ENCODE results near the gene SYDE2. TPM values are rescaled to one million over a fixed set of nuclear protein-coding genes. Genes with fewer than 3 reads are reported as not detected.
"Not testable (repeated sequence)": the region's sequence is repeated elsewhere in the genome, so short reads cannot be mapped to it uniquely, and the experiment has no call there.

The SYDE2 gene
- total RNA-seq, 1 donor from 2014 or later: 23.8 TPM

DNA sequence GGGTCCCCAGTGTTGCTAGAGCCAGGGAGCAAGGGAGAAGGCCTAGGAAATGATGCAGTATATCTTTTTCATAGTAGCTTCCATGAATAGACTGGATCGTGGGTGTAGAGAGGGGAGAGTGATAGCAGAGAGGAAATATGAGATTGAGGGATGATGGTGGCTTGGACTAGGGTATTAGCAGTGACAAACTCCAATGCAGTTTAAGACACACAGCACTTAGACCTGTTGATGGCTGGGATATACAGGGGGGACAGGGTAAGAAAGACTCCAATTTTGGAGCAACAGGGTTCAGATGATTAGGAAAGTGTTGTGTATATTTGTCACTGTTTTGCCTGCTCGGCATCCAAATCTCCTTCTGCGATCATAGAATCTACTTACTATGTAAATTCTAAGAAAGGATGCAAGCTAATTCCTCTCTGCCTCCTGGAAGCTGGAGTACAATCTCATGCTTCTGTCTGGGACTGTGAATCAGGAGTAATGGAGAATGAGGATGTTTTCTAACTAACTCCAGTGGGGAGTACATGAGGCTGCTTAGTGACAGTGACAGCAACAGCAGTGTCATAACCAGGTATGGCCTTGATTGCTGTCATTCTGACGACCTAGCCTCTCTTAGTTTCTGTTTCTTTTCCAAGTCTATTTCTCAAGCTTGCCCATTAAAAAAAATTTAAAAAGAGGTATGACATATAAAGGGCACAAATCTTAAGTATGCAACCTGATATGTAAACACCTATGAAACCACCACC is 47.5 kb downstream of the SYDE2 start:
- Histone ChIP-seq H3K9me3 (no peaks in the 10 kb centered on the region), H3K4me3 (no peak overlapping the region), H3K36me3 (no peaks in the 10 kb centered on the region), H3K27me3 (no peaks in the 10 kb centered on the region), H3K27ac (no peak overlapping the region), H3K4me1 (no peaks in the 10 kb centered on the region)
- TF ChIP-seq, protein P1, sequence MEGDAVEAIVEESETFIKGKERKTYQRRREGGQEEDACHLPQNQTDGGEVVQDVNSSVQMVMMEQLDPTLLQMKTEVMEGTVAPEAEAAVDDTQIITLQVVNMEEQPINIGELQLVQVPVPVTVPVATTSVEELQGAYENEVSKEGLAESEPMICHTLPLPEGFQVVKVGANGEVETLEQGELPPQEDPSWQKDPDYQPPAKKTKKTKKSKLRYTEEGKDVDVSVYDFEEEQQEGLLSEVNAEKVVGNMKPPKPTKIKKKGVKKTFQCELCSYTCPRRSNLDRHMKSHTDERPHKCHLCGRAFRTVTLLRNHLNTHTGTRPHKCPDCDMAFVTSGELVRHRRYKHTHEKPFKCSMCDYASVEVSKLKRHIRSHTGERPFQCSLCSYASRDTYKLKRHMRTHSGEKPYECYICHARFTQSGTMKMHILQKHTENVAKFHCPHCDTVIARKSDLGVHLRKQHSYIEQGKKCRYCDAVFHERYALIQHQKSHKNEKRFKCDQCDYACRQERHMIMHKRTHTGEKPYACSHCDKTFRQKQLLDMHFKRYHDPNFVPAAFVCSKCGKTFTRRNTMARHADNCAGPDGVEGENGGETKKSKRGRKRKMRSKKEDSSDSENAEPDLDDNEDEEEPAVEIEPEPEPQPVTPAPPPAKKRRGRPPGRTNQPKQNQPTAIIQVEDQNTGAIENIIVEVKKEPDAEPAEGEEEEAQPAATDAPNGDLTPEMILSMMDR (IDR thresholded peaks at IDR 0.05): no peak
- DNase-seq (no peak), ATAC-seq (no peak)
- intact Hi-C loops (cut with DNase I): no loop called here

DNA sequence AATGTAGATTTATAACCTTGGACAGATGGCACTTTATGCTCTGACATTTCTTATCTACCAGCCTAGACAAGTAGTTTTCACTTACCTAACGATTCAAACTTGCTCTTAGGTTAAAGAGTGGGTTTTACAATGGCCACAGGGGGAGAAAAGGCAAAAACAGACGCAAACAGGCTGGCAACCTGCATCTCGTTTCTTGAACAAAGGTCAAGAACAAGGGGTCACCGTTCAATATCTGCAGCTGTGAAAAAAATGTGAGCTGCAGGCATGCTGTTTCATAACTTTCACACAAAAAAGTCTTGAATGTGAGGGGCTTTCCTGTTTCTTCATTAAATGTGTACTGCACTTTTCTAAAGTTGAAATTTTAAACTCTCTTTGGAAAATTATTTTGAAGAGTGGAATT is 49.4 kb downstream of the SYDE2 start:
- H3K27ac ChIP-seq: no peak overlapping the region
- DNase-seq (no peak), ATAC-seq (no peak)
- H3K9me3 ChIP-seq: no peaks in the 10 kb centered on the region
- no peaks in the 10 kb centered on the region for H3K27me3 ChIP-seq
- TF ChIP-seq, protein P1 (IDR thresholded peaks at IDR 0.05): no peak
- no peaks in the 10 kb centered on the region for H3K4me1 ChIP-seq
- no peak overlapping the region for H3K4me3 ChIP-seq
- intact Hi-C loops (cut with DNase I): no loop called here
- H3K36me3 ChIP-seq: no peaks in the 10 kb centered on the region

DNA sequence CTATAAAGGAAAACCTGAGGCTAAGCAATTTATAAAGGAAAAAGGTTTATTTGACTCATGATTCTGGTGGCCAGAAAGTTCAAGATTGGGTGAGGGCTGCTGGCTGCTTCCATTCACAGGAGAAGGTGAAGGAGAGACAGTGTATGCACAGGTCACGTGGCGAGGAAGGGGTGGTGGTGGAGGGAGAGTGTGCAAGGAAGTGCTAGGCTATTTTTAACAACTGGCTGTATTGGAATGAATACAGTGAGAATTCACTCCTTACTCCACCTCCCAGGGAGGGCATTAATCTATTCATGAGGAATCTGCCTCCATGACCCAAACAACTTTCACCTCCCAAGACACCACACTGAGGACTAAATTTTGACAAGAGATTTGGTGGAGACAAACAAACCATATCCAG is 51.0 kb downstream of the SYDE2 start:
- ATAC-seq (no peak), DNase-seq (no peak)
- Histone ChIP-seq H3K27me3 (no peaks in the 10 kb centered on the region), H3K9me3 (no peaks in the 10 kb centered on the region), H3K4me3 (no peak overlapping the region), H3K27ac (no peak overlapping the region), H3K4me1 (no peaks in the 10 kb centered on the region), H3K36me3 (no peaks in the 10 kb centered on the region)
- intact Hi-C loops (cut with DNase I): no loop called here
- TF ChIP-seq, protein P1 (IDR thresholded peaks at IDR 0.05): no peak

DNA sequence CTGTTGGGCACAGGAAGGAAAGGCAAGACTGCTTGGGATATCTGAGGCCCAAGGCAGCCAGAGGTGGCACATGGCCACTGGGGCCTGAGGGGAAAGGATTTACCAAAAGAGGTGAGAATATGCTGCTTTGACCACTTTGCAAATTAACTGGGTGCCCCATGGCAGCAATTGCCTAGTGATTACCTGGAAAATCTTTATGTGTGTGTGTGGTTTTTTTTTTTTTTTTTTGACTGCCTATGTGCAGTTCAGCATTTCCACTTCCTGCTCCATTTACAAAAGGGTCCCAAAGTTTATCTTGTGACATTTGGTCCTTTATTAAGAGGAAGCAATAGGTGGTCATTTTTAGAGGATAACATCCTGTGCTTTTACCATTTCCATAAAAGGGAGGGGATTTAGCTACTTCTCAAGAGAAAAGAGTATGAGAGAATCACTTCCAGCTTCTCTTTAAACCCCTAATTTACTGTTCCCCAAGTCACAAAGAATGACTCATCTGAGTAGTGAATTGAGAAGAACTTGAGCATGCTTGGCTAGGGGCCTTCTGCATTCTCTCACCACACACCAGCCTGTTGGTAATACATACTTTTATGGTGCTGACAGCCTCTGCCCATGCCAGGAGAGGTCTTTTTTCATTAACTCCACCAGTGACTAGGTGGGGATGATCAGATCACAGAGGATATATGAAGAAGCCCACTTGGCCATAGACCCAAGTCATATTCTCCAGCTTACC is 52.1 kb downstream of the SYDE2 start:
- no peaks in the 10 kb centered on the region for H3K9me3 ChIP-seq
- no peaks in the 10 kb centered on the region for H3K27me3 ChIP-seq
- intact Hi-C loops (cut with DNase I): no loop called here
- no peak overlapping the region for H3K27ac ChIP-seq
- ATAC-seq: no peak
- no peak for DNase-seq
- no peaks in the 10 kb centered on the region for H3K36me3 ChIP-seq
- TF ChIP-seq, protein P1 (IDR thresholded peaks at IDR 0.05): no peak
- no peaks in the 10 kb centered on the region for H3K4me1 ChIP-seq
- H3K4me3 ChIP-seq: no peak overlapping the region

- TF ChIP-seq, protein P1 (IDR thresholded peaks at IDR 0.05): no peak
- ATAC-seq (no peak), DNase-seq (no peak)
- H3K4me1 ChIP-seq: no peaks in the 10 kb centered on the region
- intact Hi-C loops (cut with DNase I): no loop called here
- H3K36me3 ChIP-seq: no peaks in the 10 kb centered on the region
- H3K4me3 ChIP-seq: no peak overlapping the region
- H3K27ac ChIP-seq: no peak overlapping the region
- H3K27me3 ChIP-seq: no peaks in the 10 kb centered on the region
- H3K9me3 ChIP-seq: no peaks in the 10 kb centered on the region
Measured at GRCh38 chr1:85146972-85147359, 53.9 kb downstream of the SYDE2 start.

DNA sequence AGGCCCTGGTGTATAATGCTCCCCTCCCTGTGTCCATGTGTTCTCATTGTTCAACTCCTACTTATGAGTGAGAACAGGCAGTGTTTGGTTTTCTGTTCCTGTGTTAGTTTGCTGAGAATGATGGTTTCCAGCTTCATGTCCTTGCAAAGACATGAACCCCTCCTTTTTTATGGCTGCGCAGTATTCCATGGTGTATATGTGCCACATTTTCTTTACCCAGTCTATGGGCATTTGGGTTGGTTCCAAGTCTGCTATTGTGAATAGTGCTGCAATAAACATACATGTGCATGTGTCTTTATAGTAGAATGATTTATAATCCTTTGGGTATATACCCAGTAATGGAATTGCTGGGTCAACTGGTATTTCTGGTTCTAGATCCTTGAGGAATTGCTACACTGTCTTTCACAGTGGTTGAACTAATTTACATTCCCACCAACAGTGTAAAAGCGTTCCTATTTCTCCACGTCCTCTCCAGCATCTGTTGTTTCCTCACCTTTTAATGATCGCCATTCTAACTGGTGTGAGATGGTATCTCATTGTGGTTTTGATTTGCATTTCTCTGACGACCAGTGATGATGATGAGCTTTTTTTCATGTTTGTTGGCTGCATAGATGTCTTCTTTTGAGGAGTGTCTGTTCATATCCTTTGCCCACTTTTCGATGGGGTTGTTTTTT is 54.4 kb downstream of the SYDE2 start:
- H3K27ac ChIP-seq; H3K4me3 ChIP-seq; H3K36me3 ChIP-seq; H3K27me3 ChIP-seq; ATAC-seq; intact Hi-C loops (cut with DNase I); DNase-seq; H3K4me1 ChIP-seq; H3K9me3 ChIP-seq: not testable (repeated sequence)

Measured in upper lobe of right lung (tissue), 1 donor.